SKM-1 (cell line): ENCODE measurements around the gene PRRC2B.

Source experiments
- DNase-seq: peaks from one replicate; lab custom pipeline; 2025; ENCODE audit not compliant: unreplicated experiment; lab: John Stamatoyannopoulos, UW

PRRC2B gene

DNA sequence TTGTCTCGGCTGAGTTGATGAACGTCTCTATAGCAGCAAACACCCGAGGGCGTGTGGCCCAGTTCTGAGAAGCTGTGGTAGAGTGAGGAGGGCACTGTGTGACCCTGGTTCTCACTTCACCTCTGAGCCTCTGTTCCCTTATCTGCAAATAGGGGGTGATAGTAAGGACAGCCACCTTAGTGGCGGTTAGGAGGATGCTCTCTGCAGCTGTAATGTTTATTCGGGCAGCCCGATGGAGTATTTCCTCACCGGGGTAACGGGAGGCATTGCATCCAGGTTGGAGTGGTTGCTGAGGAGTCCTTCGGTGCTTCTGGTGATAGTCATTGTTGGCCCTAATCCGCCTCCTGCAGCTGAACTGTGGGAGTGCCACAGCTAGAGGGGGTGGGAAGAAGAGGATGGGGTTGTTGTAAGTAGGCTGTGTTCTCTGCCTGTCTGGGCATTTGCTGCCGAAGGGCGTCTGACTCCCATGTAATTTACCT is 13.9 kb downstream of the PRRC2B start:
- DNase-seq = no peak

DNA sequence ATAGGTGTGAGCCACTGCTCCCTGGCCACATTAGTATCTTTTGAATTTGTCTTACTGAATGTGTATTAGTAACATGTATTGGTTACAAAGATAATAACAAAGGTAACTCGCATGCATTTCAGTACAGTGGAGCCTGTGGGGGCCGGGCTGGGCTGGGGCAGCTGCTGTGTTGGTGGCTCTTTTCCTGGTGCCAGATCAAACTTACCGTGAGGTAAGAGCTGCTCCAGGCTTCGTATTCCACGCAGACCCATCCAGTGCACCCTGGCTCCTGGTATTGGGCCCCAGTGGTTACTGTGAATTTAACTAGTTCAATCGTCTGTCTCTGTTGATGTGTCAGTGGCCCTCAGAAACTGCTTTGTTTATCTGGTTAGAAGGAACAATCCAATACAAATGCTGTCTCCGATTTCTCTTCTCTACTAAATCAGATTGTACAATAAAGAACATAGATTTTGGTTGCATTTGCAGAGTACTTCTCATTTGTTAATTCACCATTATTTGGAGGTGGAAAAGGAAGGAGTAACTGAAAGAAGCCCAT is 15.6 kb downstream of the PRRC2B start:
- DNase-seq = no peak

DNA sequence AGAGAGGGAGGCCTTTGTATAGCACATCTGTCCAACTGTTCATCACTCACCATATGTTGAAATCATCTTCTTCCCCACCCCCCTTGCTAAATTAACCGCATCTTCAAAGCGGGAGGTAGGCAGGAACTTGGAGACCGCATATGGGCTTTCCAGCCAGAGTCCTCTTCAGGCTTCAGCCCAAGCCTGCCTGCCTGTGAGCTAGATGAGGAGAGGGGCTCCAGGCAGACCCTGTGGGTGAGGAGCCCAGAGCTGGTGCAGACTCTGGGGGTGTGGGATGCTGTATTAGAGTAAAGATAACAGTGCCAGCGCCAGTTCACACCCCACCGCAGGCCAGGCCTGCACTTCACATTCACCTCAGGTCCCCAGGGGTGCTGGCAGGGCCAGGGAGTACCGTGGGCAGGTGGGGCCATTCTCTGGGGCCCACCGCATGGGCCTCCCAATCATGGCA is 16.2 kb downstream of the PRRC2B start:
- DNase-seq = peak; percentile 55

DNA sequence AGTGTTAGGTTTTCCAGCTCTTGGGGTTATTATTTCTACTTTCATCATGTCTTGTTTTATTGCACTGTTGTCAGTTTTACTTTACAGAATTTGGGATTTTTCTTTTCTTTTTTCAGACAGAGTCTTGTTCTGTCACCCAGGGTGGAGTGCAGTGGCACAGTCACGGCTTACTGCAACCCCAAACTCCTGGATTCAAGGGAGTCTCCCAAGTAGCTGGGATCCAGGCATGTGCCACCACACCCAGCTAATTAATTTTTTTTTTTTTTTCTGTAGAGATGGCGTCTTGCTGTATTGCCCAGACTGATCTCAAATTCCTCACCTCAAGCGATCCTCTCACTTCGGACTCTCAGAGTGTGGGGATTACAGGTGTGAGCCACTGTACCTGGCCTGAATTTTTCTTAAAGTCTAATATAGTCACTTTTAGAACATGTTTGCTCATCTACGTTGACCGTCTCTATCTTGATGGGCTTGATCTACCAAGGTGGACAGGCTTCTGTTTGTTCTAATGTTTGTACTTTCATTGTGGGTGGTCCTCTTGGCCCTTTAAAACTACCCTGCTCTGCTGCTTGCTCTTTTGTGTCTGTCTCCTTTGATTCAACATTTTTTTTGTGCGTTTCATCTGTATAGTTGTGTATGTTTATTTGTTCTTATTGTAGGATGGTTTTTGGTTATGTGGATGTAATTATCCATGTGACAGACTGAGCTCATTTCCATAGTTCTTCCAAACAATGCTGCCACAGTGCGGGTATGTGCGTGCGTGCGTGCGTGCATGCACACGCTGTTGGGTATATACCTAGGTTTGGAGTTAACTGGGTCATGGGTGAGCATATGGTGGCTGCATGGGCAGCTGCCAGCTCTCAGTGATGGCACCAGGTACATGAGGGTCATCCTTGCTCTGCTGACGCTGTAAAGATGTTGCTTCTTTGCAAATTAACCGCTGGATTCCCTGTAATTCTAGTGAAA is 18.1 kb downstream of the PRRC2B start:
- DNase-seq = no peak

DNA sequence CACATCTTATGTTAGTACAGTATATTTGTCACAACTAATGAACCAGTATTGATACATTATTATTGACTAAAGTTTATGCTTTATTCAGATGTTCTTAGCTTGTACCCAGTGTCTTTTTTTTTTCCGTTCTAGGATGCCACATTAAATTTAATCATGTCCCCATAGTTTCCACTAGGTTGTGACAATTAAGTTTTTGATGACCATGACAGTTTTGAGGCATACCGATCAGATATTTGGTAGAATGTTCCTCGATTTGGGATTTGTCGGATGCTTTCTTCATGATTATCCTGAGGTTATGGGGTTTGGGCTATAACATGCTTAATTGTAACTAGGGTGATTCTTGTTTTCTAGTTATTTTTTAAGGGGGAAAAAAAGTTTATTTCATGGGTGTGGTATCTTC is 22.6 kb downstream of the PRRC2B start:
- DNase-seq = no peak

DNA sequence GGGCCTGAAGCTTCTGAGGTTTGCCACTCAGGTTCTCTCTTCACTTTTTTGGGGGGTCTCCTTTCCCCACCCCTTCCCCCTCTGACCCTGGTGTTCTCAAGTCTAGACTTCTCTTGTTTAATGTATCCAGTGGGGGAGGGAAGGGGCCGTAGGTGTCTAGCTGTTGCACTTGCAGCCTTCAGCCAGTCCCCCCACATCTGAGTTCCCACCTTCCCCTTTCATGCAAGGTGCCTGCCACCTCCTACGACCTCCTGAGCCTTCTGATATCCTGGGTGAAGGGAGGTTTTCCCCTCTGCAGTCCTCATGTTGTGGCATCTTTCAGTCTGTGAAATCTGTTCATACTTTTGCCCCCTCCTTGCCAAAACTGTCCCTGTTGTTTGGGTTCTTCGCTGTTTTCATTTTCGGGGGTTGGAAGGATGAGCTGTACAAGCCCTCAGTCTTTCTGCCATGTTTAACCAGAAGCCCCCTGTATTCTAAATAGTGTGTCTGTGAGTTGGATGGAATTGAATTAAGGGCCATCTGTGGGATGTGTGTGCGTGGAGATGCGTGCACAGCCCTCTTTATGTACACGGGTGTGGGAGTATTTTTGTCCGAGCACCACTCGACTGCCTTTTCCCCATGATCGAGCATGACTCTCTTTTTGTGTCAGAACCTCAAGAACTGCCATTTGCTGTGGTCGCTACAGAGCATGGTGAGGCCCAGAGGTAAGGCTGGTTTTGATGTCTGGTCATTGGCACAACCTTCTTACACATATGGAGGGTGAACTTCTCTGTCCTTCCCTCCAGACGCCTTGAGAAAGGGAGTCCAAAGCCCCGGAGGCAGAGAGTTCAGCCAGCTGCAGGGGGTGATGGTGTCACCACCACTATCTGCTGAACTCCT is 23.6 kb downstream of the PRRC2B start:
- DNase-seq = no peak

DNA sequence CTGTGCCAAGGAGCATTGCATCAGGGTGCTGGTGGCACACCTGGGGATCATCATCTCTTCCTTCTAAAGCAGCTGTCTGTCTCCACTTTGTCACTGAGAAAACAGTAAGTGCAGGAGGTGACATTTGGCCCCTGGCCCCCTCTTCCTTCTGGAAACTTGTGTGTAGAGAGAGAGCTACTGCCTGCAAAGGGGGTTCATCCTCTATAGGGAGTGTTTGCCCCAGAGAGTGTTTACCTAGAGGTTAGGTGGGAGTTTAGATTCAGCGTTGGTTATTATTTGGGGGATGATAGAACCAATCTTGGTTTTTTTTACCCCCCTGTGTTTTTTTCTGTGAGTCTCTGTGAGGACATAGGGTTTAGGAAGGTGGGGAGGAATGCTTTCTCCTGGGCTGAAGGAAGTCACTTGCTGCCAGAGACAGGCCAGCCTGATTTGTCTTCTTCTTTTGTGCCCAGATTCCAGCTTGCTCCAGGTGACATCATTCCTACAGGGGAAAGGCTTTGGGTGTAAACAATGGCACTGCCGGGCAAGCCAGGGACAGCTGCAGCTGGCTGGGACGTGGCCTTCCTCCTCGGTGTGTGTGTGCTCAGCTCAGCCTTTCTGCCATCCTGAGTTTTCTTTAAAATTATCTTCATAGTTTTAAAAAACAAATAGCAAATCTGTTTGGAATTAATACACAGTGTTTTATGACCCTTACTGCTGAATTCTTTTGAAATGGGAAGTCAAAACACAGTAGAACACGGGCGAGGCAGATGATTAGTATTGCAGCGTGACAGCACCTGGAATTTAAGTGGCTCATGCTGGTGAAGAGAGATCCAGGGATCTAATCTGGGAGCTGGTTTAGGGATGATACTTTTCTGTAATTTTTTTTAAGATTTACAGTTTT is 24.5 kb downstream of the PRRC2B start:
- no peak for DNase-seq

DNA sequence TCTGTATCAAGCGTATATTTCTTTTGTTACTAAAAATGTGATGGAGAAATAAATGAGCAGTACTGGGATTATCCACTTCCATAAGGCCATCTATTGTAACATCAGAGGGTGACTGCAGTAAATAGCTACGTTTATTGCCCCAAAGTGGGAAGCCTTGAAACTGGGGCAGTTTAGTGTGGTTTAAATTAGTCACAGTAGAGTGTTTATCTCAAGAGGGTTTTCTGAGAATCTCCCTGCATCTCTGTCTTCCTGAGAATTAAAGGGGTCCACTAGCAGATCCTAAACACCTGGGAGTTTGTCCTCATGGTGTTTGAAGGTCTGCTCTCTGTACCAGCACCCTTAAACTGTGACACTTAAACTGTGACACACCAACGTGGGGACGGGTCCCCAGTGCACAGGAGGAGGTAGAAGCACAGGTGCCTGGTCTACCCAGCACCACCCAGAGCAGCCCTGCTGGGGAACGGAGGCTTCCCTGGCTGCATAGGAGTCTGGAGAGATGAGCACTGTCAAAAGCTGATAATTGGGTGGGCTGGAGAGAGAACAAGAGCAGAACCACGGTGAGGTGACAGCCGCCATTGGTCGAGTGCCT is 25.2 kb downstream of the PRRC2B start:
- DNase-seq = no peak

DNA sequence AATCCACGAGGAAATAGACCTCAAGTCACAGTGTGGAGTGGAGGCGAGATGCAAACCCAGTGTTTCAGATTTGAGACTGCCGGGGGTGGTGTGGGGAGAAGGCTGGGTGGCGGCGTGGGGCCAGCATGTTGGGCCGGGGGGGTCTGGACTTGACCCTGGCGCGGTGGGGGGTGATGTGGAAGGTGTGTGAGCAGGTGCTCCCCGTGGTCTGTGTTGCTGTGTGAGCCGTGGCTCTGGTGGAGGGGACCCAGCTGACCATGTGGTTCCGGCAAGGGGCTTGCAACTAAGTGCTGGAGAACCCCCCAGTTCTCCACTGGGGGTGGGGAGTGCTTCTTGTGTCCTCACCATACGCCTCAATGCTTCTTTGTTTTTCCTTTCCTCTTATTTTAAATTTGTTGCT is 25.8 kb downstream of the PRRC2B start:
- no peak for DNase-seq

DNA sequence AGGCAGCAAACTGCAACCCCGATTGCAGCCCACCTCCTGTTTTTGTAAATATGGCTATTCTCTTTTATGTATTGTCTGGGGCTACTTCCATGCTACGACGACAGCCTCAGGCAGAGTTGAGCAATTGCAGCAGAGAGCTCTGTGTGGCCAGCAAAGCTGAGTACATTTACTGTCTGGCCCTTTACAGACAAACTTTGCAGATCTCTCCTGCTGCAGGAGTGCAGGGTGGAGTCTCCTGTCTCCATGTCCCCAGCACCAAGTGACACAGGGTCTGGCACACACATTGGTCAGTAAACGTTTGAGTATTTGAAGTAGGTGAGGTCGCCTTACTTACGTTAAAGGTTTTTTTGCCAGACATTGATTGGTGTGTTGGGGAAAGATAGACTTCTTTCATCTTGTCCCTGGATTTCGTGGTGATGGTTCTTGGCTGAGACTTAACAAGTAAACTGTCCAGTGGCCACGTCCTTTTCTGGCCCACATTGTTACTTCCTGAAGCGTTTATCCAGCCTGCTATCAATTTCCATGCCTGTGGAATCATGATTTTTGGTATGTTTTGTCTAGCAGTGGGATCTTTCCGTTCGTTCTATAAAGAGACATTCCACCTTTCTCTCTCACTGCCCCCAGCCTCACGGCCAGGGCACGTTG is 27.2 kb downstream of the PRRC2B start:
- no peak for DNase-seq

DNA sequence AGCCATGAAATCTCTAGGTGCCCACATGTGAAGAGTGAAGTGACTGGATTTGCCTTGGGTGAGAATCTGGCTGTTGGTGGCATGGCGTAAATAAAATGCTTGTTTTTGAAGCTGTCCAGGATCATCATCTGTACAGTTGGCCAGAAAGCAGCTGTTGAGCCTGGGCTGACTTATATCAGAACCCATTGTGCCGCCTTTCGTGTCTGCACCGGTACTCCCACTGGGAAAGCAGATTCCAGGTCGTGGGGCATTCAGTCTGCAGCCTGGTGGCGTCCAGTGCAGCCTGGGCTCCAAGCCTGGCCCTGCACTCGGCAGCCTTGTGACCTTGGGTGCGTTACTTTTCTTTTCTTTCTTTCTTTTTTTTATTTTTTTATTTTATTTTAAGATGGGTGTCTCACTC is 27.8 kb downstream of the PRRC2B start:
- DNase-seq = no peak

DNA sequence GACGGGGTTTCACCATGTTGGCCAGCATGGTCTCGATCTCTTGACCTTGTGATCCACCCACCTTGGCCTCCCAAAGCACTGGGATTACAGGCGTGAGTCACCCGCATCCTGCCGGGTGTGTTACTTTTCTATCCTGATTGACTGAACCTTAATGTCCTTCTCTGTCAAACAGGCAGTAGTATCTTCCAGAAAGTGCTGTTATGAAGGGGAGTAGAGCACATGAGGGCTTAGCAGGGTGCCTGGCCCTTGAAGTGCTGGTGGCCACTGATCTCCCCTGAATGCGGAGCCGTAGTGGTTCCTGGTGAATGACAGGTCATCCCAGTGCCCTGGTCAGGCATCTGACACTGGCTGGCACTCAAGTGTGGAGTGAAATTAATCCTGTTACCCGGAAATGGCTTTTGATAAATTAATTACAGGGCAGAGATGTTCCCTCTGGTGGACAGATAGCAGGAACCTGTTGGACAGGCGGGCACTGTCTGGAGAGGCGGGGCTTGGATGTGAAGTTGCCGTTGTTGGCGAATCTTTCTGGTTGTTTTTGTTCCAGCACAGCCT is 28.4 kb downstream of the PRRC2B start:
- no peak for DNase-seq

DNA sequence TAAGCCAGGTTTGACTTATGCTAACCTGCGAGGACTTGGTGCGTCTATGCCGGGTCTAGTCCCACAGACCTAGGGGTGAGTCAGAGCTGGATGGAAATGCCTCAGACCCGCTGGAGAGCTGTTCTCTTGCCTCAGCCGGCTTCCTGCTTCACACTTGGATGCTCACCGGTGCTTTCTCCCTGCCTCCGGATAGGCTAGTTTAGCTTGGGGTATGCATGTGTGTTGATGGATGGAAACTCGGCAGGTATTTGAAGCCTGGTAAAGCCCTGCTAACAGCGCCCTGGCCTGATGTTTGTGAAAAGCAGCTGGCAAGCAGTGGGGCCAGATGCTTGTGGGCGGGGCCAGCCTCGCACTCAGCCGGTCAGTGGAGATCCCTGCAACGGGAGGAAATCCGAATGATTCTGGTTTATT is 29.3 kb downstream of the PRRC2B start:
- DNase-seq = no peak

DNA sequence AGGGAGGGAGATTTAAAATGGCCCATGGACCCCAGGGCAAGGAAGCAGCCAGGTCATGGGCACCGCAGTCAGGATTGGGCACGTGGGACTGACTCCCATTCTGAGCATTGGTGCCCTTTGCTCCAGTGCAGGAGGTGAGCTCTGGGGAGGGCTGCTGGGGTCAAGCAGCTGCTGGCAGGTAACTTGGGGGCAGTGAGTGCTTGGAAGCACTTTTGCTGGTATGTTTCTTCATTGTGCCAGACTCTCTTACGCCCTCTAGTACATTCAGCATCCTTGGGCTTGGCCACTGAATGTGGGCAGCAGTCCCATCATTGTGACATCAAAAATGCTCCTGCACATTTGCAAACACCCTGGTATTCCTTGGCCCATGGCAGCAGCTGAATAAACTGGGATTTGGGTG is 32.7 kb downstream of the PRRC2B start:
- no peak for DNase-seq

DNA sequence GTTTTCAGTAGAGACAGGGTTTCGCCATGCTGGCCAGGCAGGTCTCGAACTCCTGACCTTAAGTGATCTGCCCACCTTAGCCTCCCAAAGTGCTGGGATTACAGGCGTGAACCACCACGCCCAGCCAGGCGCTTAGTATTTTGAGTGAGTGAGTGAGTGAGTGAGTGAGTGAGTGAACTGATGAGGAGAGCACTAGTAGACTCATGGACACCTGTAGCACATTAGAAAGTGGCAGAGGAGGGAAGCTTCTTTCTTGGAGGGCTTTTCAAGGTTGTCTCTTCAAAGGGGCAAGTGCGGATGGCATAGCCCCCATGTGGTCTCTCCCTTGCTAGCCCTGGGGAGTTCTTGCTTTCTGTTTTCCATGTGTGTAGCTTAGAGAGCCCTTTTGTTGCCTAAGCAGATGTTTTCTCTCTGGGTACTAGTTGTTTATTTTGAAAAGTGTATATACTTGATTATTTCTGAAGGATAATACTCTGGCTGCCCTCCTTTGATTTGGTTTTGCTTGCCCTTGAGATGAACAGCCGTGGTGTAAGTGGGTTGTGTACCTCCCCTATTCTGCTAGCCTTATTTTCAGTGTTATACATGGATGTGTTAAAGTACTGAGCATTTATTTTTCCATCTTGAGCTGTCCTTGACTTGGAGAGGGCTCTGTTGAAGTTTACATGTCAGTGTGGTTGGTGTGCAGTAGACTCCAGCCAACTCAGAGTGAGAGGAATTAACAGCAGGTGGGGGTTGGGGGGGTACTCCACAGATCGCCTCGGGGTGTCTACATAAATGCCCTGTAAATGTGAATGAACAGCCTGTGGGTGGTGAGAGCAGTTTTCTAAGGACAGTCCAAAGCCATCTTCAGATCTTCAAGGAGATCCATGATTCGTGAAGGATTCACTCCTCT is 35.5 kb downstream of the PRRC2B start:
- no peak for DNase-seq

DNA sequence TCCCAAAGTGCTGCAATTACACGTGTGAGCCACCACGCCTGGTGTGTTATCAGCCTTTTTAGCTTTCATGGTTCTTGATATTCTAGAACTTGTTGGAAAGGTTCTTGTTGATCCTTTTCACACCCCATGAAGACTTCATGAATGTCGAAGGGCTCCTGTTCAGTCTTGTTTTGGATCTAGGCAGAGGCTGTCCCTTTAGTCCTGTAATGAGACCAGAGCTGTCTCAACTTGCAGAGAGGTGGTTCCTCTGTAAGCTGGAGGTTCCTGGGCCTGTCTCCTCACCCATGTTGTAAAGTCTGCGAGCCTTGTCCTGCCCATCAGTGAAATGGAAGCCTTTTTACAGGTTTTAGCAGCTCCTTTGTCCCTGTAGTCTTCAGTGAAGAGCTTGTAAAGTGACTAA is 38.2 kb downstream of the PRRC2B start:
- DNase-seq = no peak

DNA sequence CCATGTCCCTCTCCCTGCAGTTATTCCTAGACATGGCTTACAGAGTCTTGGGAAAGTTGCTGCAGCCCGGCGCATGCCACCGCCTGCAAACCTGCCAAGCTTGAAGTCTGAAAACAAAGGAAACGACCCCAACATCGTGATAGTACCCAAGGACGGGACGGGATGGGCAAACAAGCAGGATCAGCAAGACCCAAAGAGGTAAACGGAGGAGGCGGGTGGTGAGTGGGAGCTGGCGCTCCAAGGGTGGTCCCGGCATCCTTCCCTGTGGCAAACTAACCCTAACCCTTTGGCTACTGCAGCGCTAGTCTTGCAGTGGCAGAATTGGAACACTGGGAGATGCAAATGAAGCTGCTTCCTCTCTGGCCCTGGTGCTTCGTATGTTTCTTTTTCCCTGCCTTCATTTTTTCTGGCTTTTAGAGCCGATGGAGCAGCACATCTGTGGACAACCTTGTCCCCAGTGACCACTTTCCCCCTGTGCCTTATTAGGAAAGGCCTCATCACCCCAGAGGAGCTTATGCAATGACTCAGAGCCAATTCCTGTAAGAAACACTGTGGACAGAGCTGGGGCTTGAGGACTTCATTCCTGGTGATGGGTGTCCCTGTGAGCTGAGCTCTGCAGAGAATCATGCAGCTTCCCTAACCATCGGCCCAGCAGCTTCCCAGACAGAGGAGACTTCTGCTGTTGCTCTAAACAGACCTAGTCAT is 38.9 kb downstream of the PRRC2B start:
- no peak for DNase-seq
